Left renal cortex interstitium (tissue), 4 donors: Measurements from ENCODE around the gene ERCC3. TPM values are rescaled to one million over a fixed set of nuclear protein-coding genes. Genes with fewer than 3 reads are reported as not detected.

Experiments used
- DNase-seq, 4 donors: peaks; one replicate each; pipeline ENCODE4 v3.0.0-alpha.2; 2013; ENCODE audit warnings: low read depth in 4 of 4, low spot score in 2 of 4, missing footprints in 1 of 4
- polyA plus RNA-seq, 4 donors: library from polyadenylated mRNA; unstranded; fragments of 120-200 nt; gene quantifications; one replicate each; pipeline ENCODE4 v1.2.1, GENCODE V29; 2013; ENCODE audit not compliant: insufficient read length in 4 of 4

The ERCC3 gene
- polyA plus RNA-seq = 10 to 100 TPM; 59.0 to 77.4 (median 70.0) TPM

DNA sequence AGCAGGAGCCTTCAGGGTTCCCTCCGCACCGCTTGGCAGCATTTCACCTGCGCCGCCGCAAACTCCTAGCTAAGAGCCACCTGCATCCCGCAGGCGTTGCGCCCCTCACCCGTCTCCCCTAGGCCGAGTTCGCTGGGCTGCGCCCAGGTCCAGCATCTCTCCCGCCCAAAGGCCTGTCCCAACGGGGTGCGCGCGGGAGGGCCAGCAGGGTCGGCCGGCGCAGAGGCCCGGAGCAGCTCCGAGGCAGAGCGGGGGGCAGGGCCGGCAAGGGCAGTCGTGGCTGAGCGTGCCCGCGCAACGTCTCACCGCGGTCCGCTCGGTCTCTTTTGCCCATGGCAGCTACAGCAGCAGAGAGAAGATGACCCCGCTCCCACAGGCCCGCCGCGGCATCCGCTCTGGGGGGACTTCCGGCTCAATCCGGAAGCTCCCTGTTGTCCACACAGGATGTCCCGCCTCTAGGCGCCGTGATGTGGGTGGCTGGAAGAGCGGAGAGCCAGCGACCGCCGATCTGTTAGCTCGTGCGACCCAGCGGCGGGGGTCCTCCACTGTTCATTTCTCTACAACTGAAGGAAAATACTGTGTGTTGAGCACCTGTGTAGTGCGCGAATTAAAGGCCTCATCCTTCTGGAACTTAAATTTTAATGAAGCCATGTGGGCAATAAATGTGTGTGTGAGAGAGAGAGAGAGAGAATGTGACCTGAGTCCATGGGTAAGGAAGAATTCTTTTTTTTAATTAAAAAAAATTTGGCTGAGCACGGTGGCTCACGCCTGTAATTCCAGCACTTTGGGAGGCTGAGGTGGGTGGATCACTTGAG, at the start of gene ERCC3:
TSS of gene ERCC3 (minus strand) at position 397 of the 815 bp plus-strand sequence. CDS start at position 334, 63 bp downstream.
- DNase-seq = peak; percentile 65 to 88 (median 69)

DNA sequence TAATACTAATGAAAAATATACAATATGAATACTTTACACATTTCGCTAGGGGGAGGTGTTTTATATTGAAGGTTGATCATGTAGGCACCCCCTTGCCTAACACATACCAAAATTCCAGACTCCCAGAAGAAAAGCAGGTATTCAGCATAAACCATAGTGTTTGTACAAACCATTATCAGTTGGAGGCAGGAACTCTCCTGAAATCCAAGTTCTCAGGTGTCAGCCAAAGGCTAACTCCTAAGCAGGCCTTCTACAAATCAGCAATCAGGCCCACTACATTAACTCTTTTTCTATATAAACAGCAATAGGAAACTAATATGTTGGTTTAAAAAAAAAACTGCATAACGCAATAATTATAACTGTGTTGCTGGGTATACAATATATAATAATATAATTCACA, 49.3 kb upstream of the ERCC3 start:
- DNase-seq = no peak

DNA sequence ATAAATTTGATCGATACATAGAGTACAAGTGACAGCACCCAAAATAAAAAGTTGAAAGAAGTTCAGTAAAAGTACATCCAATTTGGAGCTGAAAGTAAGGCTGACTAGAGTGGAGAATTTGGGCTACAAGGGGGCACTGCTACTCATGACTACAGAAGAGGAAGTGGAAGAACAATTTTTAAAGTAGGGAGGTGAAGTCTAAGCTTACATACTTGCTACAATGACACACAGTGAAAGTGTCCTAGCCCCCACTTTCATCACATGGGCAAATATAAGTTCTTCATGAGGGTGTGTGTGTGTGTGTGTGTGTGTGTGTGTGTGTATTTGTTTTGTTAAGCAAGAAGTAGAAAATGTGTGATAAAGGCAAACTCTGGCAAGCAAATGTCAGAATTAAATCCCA, 48.2 kb upstream of the ERCC3 start:
- no peak for DNase-seq

DNA sequence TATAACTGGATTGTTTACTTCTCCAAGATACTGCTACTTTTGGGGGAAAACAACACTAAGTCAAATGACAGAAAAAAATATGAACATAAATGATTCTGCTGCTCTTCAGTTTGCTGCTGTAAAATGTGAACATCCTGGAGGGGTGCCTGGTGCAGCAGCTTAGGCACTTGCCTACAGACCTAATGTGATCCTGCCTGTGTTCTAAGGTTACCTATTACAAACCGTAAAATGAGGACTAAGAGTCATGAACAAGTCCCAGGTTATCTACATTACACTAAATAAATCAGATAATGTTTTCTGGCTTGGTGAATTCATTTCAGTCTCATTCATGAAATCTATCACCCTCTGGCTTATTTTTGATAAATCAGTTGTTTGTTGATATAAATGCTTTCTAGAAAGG, 38.4 kb upstream of the ERCC3 start:
- no peak for DNase-seq

DNA sequence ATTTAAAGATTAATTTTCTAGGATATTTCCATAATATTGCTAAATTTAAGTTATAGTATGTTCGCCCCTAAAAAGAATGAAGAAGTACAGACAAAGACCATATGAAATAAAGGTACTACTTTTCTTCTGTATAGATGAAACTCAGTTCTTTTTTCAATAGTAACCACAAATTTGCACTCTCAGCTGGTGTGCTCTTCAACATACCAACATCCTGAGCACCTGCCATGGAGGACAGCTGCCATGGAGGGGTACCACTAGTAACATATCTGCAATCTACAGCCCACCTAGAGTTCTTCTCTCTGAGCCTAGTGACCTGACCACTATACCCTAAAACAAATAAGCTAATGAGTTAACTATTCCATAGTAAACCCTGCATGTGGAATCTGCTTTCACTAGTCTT, 36.8 kb upstream of the ERCC3 start:
- DNase-seq = no peak

DNA sequence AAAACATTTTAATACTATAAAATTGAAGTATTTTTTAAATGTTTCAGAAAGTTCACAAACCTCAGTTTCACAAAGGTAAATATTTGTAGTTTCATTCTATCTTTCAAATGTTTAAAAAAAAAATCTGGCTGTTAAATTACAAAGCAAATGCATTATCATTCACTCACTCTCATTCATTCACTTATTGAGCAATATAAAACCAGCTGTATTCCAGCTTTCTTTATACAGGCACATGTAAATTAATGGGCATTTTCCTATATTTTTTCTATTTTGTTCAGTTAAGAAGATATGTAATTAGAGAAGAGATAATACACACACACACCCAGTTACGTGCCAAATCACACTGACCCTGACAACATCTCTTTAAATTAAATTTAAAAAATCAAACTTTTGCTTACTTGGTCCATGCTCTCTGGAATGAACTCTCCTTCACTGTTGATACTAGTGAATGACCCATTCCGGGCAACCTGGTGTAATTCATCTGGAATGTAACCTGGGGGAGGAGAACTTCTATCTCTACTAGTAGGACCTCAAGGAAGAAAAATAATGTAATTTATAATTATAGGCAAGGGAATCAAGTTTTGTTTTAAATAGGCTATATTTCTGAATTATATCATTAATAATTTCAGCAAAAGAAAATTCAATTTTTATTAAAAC, 32.5 kb upstream of the ERCC3 start:
- DNase-seq = no peak

DNA sequence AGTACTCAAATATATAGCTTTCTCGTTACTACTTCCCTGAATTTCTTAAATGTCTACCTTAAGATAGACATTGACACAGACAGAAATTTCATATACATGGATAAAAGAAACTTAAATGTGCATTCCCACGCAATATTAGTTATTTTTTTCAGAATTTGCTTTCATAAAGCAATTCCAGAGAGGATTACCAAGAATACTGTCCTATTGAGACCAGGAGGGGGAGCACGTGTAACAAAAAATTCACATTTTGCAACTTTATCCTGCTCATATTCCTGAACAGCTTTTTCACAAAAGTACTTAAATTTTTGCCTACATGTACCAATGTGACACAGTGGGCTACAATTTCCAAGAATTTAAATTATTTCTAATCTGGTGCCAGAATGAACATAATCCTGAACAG, 30.7 kb upstream of the ERCC3 start:
- DNase-seq = peak in 2 of 4 donors; percentile 9 to 29

DNA sequence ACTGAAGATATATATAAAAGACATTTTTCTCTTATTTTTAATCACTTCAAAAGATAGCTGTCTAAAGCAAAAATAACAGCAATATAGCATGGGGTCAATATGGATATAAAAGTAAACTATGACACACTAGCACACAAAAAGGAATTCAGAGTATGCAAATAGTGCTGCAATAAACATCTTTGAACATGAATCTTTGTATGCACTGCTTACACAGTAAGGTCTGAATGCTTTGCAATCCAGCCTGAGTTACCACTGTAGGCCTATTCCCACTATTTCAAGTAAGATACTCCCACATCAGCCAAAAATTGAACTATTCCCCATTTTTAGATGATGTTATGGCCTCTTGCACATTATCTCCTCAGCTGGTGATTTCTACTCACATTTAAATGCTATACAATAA, 27.4 kb upstream of the ERCC3 start:
- no peak for DNase-seq

DNA sequence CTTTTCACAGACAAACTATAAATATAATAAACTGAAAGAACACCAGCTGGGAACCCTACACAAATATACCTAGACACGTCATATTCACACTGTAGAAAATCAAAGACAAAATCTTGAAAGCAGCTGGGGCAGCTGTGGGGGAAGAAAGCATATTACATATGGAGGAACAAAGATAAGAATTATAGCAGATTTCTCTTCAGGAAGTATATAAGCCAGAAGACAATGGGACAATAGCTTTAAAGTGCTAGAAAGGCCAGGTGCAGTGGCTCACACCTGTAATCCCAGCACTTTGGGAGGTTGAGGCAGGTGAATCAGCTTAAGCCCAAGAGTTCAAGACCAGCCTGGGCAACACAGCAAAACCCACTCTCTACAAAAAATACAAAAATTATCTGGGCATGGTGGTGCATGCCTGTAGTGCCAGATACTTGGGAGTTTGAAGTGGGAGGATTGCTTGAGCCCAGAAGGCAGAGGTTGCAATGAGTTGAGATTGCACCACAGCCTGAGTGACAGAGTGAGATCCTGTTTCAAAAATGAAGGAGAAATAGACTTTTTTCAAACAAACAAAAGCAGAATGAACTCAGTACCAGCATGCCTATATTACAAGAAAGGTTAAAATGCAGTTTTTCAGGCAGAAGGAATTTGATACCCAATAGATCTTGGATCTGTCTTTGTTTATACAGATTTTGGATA, 26.8 kb upstream of the ERCC3 start:
- DNase-seq = no peak

DNA sequence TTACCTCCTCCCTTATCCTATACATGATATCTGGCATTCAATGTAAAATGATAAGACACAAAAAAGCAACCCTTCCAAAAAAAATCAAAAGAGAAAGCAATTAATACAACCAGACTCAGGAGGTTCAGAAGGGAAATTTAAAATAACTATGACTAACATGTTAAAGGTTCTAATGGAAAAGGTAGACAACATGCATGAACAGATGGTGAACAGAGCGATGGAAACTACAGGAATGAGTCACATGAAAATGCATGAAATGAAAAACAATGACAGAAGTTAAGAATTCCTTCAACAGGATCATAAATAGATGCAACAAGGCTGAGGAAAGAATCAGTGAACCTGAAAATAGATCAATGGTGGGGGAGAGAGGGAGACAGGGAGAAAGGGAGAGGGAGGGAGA, 26.1 kb upstream of the ERCC3 start:
- DNase-seq = no peak

DNA sequence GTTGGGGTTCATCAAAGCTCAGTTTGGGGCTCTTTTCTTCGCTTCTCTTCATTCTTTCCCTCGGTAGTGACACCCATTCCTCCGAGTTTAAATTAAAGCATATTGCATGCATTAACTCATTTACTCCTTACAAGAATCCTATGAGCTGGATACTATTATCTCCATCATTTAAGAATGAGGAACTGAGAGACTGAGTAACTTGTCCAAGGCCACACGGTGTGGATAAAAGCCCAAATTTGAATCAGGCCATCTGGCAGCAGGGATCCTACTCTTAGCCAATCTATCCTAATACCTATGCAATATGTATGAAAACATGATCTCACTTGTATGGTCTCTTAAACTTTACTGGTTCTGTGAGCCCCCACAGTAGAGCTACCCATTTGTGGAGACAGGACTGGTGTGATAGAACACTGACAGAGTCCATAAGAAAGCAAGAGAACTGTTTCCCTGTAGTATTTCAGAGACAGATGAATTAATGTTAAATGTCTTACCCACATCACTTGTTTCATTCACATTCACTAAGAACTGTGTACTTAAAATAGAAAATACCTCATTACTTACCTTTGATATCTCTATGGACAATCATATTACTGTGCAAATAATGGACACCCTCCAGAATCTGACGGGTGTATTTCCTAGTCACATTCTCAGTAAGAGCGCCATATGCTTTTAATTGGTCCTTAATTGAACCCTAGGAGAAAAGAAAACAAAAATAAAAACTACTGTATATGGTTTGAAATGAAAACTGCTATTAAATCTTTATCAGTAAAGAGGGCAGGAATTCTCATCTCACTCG, 20.4 kb upstream of the ERCC3 start:
- DNase-seq = no peak

DNA sequence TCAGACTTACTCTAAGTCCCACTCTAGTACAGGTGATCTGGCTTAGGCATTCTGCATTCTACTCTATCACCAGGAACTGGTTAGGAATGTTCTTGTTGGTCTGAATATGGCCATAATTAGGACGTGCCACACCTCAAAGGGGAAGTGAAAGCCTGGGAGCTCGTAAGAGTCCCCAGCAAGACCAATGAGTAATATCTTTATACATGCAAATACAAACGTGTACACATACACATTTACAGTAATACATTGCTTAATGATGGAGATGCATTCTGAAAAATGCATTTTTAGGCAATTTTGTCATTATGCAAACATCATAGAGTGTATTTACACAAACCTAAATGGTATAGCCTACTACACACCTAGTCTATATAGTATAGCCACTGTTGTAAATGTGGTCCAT, 19.5 kb upstream of the ERCC3 start:
- no peak for DNase-seq

DNA sequence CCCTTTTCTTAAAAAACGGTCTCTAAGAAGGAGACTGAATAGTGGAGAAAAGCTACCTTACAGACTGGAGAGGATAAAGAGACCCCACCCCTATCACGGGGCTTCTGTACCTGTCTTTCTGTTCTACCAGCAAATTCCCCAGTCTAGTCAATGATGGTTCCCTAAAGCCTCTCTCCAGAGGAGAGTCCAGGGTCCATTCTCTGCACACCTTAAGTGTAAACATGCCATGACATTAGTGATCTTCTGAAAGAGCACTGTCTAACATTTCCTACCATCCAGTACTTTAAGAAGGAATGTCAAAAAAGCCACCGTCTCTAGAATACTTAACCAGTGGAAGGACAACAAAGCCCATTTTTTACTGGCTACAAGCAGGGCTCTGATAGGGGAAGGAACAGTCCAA, 17.0 kb upstream of the ERCC3 start:
- DNase-seq = no peak

DNA sequence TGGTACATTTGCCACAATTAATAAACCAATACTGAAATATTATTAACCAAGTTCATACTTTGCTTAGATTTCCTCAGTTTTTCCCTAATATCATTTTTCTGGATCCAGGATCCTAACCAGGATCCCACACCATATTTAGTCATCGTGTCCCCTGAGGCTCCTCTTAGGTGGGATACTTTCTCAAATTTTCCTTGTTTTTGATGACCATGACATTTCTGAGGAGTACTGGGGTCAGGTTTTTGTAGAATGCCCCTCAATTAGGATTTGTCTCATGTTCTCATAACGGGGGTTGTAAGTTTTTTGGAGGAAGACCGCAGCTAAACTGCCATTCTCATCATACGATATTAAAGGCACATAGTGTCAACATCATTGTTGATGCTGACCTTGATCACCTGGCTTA, 15.5 kb upstream of the ERCC3 start:
- no peak for DNase-seq

DNA sequence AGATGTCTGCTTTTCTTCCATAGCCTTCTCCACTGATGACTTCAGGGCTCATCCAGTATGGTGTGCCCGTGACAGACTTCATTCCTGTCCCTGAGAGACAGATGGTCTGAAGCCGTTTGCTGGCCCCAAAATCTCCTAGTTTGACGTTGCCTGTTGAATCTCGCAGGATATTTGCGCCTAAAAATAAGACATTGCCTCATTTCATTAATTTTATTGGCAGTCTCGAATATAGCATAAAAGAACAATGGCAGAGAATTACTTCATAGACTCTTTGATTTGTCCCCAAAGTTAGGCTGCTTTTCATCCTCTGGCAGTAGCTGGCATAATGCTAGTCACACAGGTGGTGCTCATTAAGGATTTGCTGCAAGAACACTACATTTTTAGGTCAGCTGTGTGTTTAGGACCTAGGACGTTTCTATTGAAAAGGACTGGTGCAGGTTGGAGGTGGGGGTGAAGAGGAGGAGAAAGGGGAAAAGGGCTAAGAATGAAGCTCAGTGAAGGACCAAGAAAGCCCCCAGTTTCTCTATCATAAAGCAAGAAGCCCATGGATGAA, 14.7 kb upstream of the ERCC3 start:
- no peak for DNase-seq

DNA sequence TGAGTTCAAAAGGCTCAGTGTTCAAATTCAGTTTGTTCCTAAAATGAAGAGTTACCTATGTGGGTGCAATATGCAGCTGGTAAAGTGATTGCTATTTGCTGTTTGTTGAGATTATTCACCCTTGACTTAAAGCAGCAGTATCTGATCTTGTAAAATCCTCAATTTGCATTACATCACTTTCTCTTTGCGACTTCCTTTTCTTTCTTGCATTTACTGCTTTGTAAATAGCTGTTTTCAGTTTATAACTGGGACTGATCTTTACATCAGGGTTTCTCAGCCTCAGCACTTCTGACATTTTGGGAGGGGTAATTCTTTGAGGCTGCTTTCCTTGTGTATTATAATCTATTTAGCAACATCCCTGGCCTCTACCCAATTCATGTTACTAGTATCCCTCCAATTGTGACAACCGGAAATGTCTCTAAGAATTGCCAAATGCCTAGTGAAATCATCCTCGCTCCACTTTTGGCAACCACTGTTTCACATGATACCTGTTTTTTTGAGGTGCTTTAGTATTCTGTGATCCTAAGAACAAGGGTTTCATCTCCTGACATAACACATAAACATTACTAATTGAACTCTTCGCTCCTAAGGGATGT, 12.1 kb upstream of the ERCC3 start:
- DNase-seq = no peak

DNA sequence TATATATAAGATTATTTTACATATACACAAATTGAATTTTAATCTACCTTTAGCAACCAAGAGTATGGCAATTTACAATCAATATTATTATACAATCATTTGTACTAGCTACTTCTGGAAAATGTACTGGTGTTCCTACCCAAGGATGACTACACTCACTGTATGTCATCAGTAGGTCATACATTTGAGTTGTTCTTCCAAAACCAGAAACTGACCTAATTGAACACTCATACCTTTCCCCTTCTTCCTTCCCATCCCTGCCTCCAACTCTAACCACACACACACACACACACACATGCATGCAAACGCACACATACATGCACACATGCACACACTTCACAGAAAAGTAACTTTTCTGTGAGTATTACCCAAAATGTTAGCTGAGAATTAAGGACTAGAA, 8.2 kb upstream of the ERCC3 start:
- DNase-seq = no peak

DNA sequence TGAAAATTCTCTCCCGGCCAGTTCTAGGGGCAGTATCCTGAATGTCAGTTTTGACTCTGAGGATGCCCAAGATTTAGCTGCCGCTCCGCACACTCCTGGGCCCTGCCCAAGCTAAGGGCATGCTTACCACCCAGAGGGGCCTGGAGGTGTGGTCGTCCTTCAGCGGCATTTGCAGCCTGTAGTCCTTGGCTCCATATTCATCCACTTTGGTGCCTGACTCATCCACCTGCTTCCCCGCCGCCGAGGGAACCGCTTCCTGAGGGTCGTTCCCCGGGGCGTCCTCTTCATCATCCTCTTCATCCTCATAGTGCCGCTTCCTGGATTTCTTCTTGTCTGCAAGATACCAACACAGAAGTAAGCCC, 577 bp downstream of the ERCC3 start:
- no peak for DNase-seq

DNA sequence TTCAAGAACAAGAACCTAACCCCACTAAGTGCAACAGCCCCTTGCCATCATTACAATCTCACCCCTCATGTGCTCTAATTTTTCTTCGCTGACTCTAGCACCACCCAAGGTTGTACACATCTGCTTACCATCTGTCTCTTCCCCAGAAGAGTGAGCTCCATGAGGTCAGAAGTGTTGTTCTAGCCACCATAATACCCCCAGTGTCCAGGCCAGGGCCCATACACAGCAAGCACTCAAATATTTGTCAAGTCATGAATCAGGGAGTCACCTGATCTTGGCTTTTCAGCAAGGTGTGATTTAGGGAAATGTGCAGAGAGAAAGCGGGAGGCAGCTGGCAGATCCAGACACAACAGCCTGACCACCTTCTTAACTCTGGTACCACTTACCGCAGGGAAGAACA, 5.7 kb downstream of the ERCC3 start:
- DNase-seq = no peak

DNA sequence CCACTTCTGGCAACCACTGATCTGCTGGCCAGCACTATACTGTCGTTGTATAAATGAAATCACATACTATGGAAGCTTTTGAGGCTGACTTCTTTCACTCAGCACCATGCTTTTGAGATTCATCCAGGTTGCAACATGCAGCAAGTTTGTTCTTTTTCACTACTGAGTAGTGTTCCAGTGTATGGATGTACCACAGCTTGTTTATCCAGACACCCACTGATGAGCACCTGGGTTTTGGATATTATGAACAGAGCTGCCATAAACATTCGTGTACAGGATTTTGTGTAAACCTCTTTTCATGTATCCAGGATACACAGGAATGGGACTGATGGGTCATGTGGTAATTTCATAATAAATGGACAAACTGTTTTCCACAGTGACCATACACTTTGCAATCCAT, 10.7 kb downstream of the ERCC3 start:
- no peak for DNase-seq
